K562 (cell line): ENCODE data around the gene STON1. TPM values are rescaled to one million over a fixed set of nuclear protein-coding genes. Genes with fewer than 3 reads are reported as not detected.
A peak's percentile ranks its signal among the peaks of the same experiment; 100 is the strongest.

ENCODE experiments used
- ATAC-seq: fragments of 200-7000 bp; cut with Tn5 transposase; 3 replicates; pipeline ENCODE4 v1.9.1; 2020; ENCODE audit warnings: moderate library complexity
- BruUV-seq: library from RNA; stranded (reverse); fragments of 400-500 nt; replicated peaks from 2 replicates; lab custom pipeline; 2021; lab: Mats Ljungman, UMichigan
- CTCF ChIA-PET: fragments of 300-600 bp; formaldehyde crosslinking; extraction: SDS; loops from one replicate; lab custom pipeline; 2021; ENCODE audit warnings: low intra/inter-chr PET ratio; lab: Yijun Ruan, JAX
- POLR2A ChIA-PET: fragments of 300-600, 350-650 bp; sonication (Branson Sonifier 250); formaldehyde crosslinking; extraction: SDS; loops from one replicate; lab custom pipeline; 2021; ENCODE audit warnings: antibody characterized with exemption, inconsistent platforms; lab: Yijun Ruan, JAX
- DNase-seq, 4 experiments: peaks; one replicate each; pipeline versions ENCODE4 v3.0.0 to v3.0.0-alpha.2; 2011 to 2018; ENCODE audit warnings: low spot score in 3 of 4, mixed read lengths in 3 of 4; ENCODE audit errors: extremely low read depth in 1 of 4
- FAIRE-seq: peaks from 2 replicates; lab custom pipeline; 2011; peaks lifted over from hg19 to GRCh38; lab: Jason Lieb, UNC
- H2AFZ ChIP-seq: 2 replicates; pipeline ENCODE4 v1.6.0; 2011; ENCODE audit warnings: low read depth, low read length, control low read depth, inconsistent platforms
- H3K27ac ChIP-seq: fragments of 200-600 bp; 3 replicates; pipeline ENCODE4 v1.8.0; 2011; ENCODE audit warnings: low read depth, mild to moderate bottlenecking, control low read depth, inconsistent platforms, low read length, moderate library complexity, mixed read lengths; ENCODE audit errors: extremely low read depth
- H3K27me3 ChIP-seq, 2 experiments: fragments of 300-600 bp in 1 of 2; 2 replicates in 1 of 2; 3 replicates in 1 of 2; pipeline versions ENCODE4 v1.6.0 to v1.8.0; 2011; ENCODE audit warnings: inconsistent platforms in 2 of 2, low read length in 2 of 2, mild to moderate bottlenecking in 1 of 2, mixed read lengths in 1 of 2, moderate library complexity in 1 of 2; ENCODE audit not compliant: control insufficient read depth in 2 of 2, insufficient read depth in 2 of 2
- H3K36me3 ChIP-seq: fragments of 300-600 bp; 3 replicates; pipeline ENCODE4 v1.8.0; 2011; ENCODE audit warnings: mild to moderate bottlenecking, low read length, inconsistent platforms; ENCODE audit not compliant: control insufficient read depth, insufficient read depth
- H3K4me1 ChIP-seq, 2 experiments: fragments of 200-600 bp in 1 of 2; replicated peaks in 1 of 2; 2 replicates in 1 of 2; 3 replicates in 1 of 2; pipeline versions ENCODE4 v1.5.1 to v1.8.0; 2011; ENCODE audit warnings: inconsistent platforms in 2 of 2, low read length in 2 of 2, mild to moderate bottlenecking in 1 of 2, mixed read lengths in 1 of 2, moderate library complexity in 1 of 2; ENCODE audit not compliant: control insufficient read depth in 2 of 2, insufficient read depth in 2 of 2
- H3K4me2 ChIP-seq: 2 replicates; pipeline ENCODE4 v1.6.1; 2011; ENCODE audit warnings: low read length, control low read depth, inconsistent platforms, mixed read lengths; ENCODE audit not compliant: insufficient read depth
- H3K4me3 ChIP-seq: fragments of 200-600 bp; sonication (generic), shearing (Covaris generic); 2 replicates; pipeline ENCODE4 v1.5.1; 2016; ENCODE audit warnings: control low read depth, inconsistent platforms
- H3K79me2 ChIP-seq: fragments of 200-600 bp; 3 replicates; pipeline ENCODE4 v1.8.0; 2011; ENCODE audit warnings: low read length, inconsistent platforms; ENCODE audit not compliant: control insufficient read depth, insufficient read depth
- H3K9ac ChIP-seq, 2 experiments: 2 replicates each; pipeline versions ENCODE4 v1.6.0 to v1.6.1; 2011; ENCODE audit warnings: low read depth in 2 of 2, low read length in 2 of 2, control low read depth in 1 of 2, inconsistent platforms in 1 of 2, mild to moderate bottlenecking in 1 of 2, mixed read lengths in 1 of 2; ENCODE audit not compliant: insufficient read depth in 1 of 2
- H3K9me1 ChIP-seq: one replicate; pipeline ENCODE4 v1.6.0; 2011; ENCODE audit warnings: inconsistent platforms, mild to moderate bottlenecking, low read length, moderate library complexity; ENCODE audit not compliant: control insufficient read depth, insufficient read depth
- H3K9me3 ChIP-seq: replicated peaks from 2 replicates; pipeline ENCODE4 v1.5.1; 2011; ENCODE audit warnings: low read depth, low read length, inconsistent platforms; ENCODE audit not compliant: control insufficient read depth, insufficient read depth
- H4K20me1 ChIP-seq: replicated peaks from 2 replicates; pipeline ENCODE4 v1.6.1; 2011; ENCODE audit warnings: low read length, inconsistent platforms, mixed read lengths; ENCODE audit not compliant: control insufficient read depth, insufficient read depth
- ARID1B ChIP-seq: fragments of 450-650 bp; IDR thresholded peaks from 2 replicates; pipeline ENCODE4 v1.6.1; 2016; ENCODE audit warnings: antibody characterized with exemption, mild to moderate bottlenecking, inconsistent platforms
- ARID3B ChIP-seq: fragments of 250-450 bp; sonication (Bioruptor Pico); IDR thresholded peaks from 2 replicates; pipeline ENCODE4 v1.4.0; 2020; ENCODE audit warnings: borderline replicate concordance
- ATF4 ChIP-seq: fragments of 450-650 bp; formaldehyde crosslinking; IDR thresholded peaks from 2 replicates; pipeline ENCODE4 v1.4.0; 2022; ENCODE audit warnings: mild to moderate bottlenecking, moderate library complexity
- CBFA2T3 ChIP-seq: fragments of 450-650 bp; IDR thresholded peaks from 2 replicates; pipeline ENCODE4 v1.6.1; 2017
- CEBPB ChIP-seq: fragments of 450-650 bp; IDR thresholded peaks from 2 replicates; pipeline ENCODE4 v1.6.1; 2016; ENCODE audit warnings: missing genetic modification characterization, missing compliant biosample characterization
- CHAMP1 ChIP-seq: fragments of 450-650 bp; IDR thresholded peaks from 2 replicates; pipeline ENCODE4 v1.6.1; 2016; ENCODE audit warnings: mild to moderate bottlenecking
- DPF2 ChIP-seq: fragments of 450-650 bp; IDR thresholded peaks from 2 replicates; pipeline ENCODE4 v1.6.1; 2016
- FOSL1 ChIP-seq: fragments of 200-800 bp; sonication (Bioruptor generic); conservative IDR thresholded peaks from 2 replicates; pipeline ENCODE4 v1.6.1; 2016; ENCODE audit warnings: missing genetic modification characterization, missing compliant biosample characterization
- HDAC2 ChIP-seq: fragments of 450-650 bp; IDR thresholded peaks from 2 replicates; pipeline ENCODE4 v1.6.1; 2016; ENCODE audit warnings: mild to moderate bottlenecking
- HLTF ChIP-seq: fragments of 450-650 bp; IDR thresholded peaks from 2 replicates; pipeline ENCODE4 v1.6.1; 2016
- JUND ChIP-seq, 2 experiments: IDR thresholded peaks; 2 replicates in 1 of 2; 3 replicates in 1 of 2; pipeline ENCODE4 v1.6.1; 2011; ENCODE audit warnings: borderline replicate concordance in 2 of 2, low read depth in 2 of 2, low read length in 2 of 2, improper control_type of control experiment in 1 of 2, missing biosample characterization in 1 of 2, missing genetic modification characterization in 1 of 2, missing genetic modification reagents in 1 of 2
- MTA2 ChIP-seq: fragments of 450-650 bp; IDR thresholded peaks from 2 replicates; pipeline ENCODE4 v1.6.1; 2016; ENCODE audit warnings: low read depth
- NCOR1 ChIP-seq: fragments of 450-650 bp; IDR thresholded peaks from 2 replicates; pipeline ENCODE4 v1.6.1; 2016; ENCODE audit warnings: mild to moderate bottlenecking, moderate library complexity
- POLR2AphosphoS5 ChIP-seq: IDR thresholded peaks from 2 replicates; pipeline ENCODE4 v1.6.1; 2011; ENCODE audit warnings: mild to moderate bottlenecking, low read depth, low read length, moderate library complexity; ENCODE audit not compliant: control insufficient read depth, insufficient read depth
- SMARCA4 ChIP-seq: fragments of 450-650 bp; IDR thresholded peaks from 2 replicates; pipeline ENCODE4 v1.6.1; 2016
- SMARCE1 ChIP-seq: fragments of 450-650 bp; IDR thresholded peaks from 2 replicates; pipeline ENCODE4 v1.7.1; 2016; ENCODE audit warnings: mild to moderate bottlenecking
- SUPT5H ChIP-seq: fragments of 450-650 bp; IDR thresholded peaks from 2 replicates; pipeline ENCODE4 v1.6.1; 2016
- TCF7L2 ChIP-seq: fragments of 150-350 bp; IDR thresholded peaks from 2 replicates; pipeline ENCODE4 v1.6.1; 2016; ENCODE audit warnings: low read depth, mild to moderate bottlenecking, low read length, moderate library complexity
- TRIM24 ChIP-seq, 2 experiments: fragments of 450-650 bp; IDR thresholded peaks; 2 replicates each; pipeline ENCODE4 v1.6.1; 2016
- TRIM28 ChIP-seq: fragments of 450-650 bp; IDR thresholded peaks from 2 replicates; pipeline ENCODE4 v1.6.1; 2017
- ZNF507 ChIP-seq: conservative IDR thresholded peaks from 2 replicates; pipeline ENCODE4 v1.6.1; 2017; ENCODE audit warnings: missing genetic modification characterization, missing compliant biosample characterization
- WGBS: fragments of 100-300 bp; shearing (Covaris generic); methylation state at CpG from one replicate; pipeline ENCODE4 v1.1.6; 2016; ENCODE audit warnings: low coverage, mixed read lengths; ENCODE audit not compliant: insufficient coverage; ENCODE audit errors: missing lambda C conversion rate; 5-methylcytosine and 5-hydroxymethylcytosine counted together
- in situ Hi-C: fragments of 300-500 bp; cut with MboI; formaldehyde crosslinking; loops from 4 replicates; pipeline ENCODE4 v1.15.0; 2018; ENCODE audit warnings: inconsistent platforms, mixed read lengths
- intact Hi-C: fragments of 100-400 bp; cut with micrococcal nuclease; formaldehyde crosslinking; loops from 2 replicates; pipeline ENCODE4 v1.14.2; 2022
- polyA plus RNA-seq, 8 experiments: library from polyadenylated mRNA; depleted of rRNA in 4 of 8; stranded (reverse) in 5 of 8; unstranded in 3 of 8; fragments of >200 nt; fragmentation: Nextera tagmentation in 2 of 8; fragmentation: Illumina TruSeq in 1 of 8; extraction: Ambion mirVana in 2 of 8; extraction: Trizol in 1 of 8; gene quantifications; 2 replicates each; pipeline versions ENCODE4 v1.2.1 to v1.2.3, GENCODE V29; 2011 to 2014; ENCODE audit warnings: inconsistent platforms in 1 of 8, missing spikeins in 1 of 8
- total RNA-seq, 7 experiments: library from RNA; depleted of rRNA in 6 of 7; stranded (reverse); fragments of >200 nt in 6 of 7; fragmentation: Illumina TruSeq in 2 of 7; extraction: Trizol in 2 of 7; gene quantifications; 2 replicates each; pipeline versions ENCODE4 v1.2.1 to v1.2.3, GENCODE V29; 2011 to 2021; ENCODE audit warnings: low replicate concordance in 1 of 7

The STON1 gene
- total and polyA plus RNA-seq, 9 of the 15 experiments (the other 6 are each of a cell fraction or from before 2014, with no cell fraction given), result 0.07 to 1.2 (median 0.55) TPM

- FAIRE-seq (peak; percentile 35), ATAC-seq (peak; percentile 54), DNase-seq (peak in 1 of 4 experiments; percentile 61)
- in situ Hi-C loops, result no loop called here
- CTCF ChIA-PET, result interaction anchor here (0.6 kb wide), 1 partner anchor 1949 kb away, joined by 3 read pairs; no protein-coding TSS in a partner anchor
- no peak overlapping the region for H2AFZ ChIP-seq
- no TSS peak for BruUV-seq
- intact Hi-C loops, result loop anchor here (5.0 kb wide), 1 partner anchor 52 kb away; no protein-coding TSS in a partner anchor
- peaks cover 8% of the 10 kb centered on the region; the same call in 1 of the 3 replicates for H3K36me3 ChIP-seq
- H3K27me3 ChIP-seq, result no peaks in the 10 kb centered on the region
- POLR2A ChIA-PET, result interaction anchor here (0.7 to 1.1 kb wide), 5 partner anchors 11 to 62 kb away, joined by 3 read pairs; no protein-coding TSS in a partner anchor
- no peak overlapping the region for H3K9ac ChIP-seq
- no peaks in the 10 kb centered on the region for H3K9me1 ChIP-seq
- no peak overlapping the region for H3K4me3 ChIP-seq
- 28% methylated on average over 4 of the region's 4 CpGs for WGBS
- H3K27ac ChIP-seq, result no peak overlapping the region
- H3K4me1 ChIP-seq, result peaks cover 0 to 17% of the 10 kb centered on the region in 2 experiments; a peak in 4 of 5 replicates
- H3K9me3 ChIP-seq, result no peaks in the 10 kb centered on the region
- H3K79me2 ChIP-seq, result no peaks in the 10 kb centered on the region
- no peaks in the 10 kb centered on the region for H4K20me1 ChIP-seq
- H3K4me2 ChIP-seq, result no peak overlapping the region
- no peak for TF ChIP-seq TCF7L2
- peak; percentile 92 for TF ChIP-seq JUND (IDR thresholded peaks at IDR 0.05; ENCODE audit: borderline replicate concordance, low read depth, low read length)
- peak; percentile 87 for TF ChIP-seq JUND (tag; IDR thresholded peaks at IDR 0.05; ENCODE audit: borderline replicate concordance, low read depth, low read length)
- no peak for TF ChIP-seq ATF4 (CRISPR knock-in tag)
- peak; percentile 58 for TF ChIP-seq NCOR1
- no peak for TF ChIP-seq SUPT5H
- peak; percentile 52; the same call in 1 of the 2 replicates for TF ChIP-seq MTA2
- TF ChIP-seq CBFA2T3, result peak; percentile 88
- no peak for TF ChIP-seq HLTF
- no peak for TF ChIP-seq TRIM28
- TF ChIP-seq DPF2, result peak; percentile 91
- TF ChIP-seq CEBPB (tag), result no peak
- TF ChIP-seq TRIM24 (IDR thresholded peaks at IDR 0.05), result peak; percentile 36 to 42; a peak in 1 of 4 replicates
- TF ChIP-seq CHAMP1, result no peak
- TF ChIP-seq ARID1B, result peak; percentile 88
- TF ChIP-seq POLR2AphosphoS5, result peak; percentile 59
- peak; percentile 86 for TF ChIP-seq SMARCA4
- no peak for TF ChIP-seq ZNF507 (tag)
- peak; percentile 73; the same call in 1 of the 2 replicates for TF ChIP-seq HDAC2
- peak; percentile 89 for TF ChIP-seq SMARCE1
- TF ChIP-seq FOSL1 (tag), result peak; percentile 89
- TF ChIP-seq ARID3B (CRISPR knock-in tag), result no peak
Observed at GRCh38 chr2:48504647-48505327, 25.2 kb upstream of the STON1 start.
